GM21423 (cell line): ENCODE data around the gene NDUFS6.

ENCODE experiments used
- ATAC-seq: cut with Tn5 transposase; IDR thresholded peaks from one replicate; pipeline ENCODE4 v1.9.1; 2021; ENCODE audit warnings: mild to moderate bottlenecking, moderate library complexity; ENCODE audit not compliant: unreplicated experiment

The NDUFS6 gene

DNA sequence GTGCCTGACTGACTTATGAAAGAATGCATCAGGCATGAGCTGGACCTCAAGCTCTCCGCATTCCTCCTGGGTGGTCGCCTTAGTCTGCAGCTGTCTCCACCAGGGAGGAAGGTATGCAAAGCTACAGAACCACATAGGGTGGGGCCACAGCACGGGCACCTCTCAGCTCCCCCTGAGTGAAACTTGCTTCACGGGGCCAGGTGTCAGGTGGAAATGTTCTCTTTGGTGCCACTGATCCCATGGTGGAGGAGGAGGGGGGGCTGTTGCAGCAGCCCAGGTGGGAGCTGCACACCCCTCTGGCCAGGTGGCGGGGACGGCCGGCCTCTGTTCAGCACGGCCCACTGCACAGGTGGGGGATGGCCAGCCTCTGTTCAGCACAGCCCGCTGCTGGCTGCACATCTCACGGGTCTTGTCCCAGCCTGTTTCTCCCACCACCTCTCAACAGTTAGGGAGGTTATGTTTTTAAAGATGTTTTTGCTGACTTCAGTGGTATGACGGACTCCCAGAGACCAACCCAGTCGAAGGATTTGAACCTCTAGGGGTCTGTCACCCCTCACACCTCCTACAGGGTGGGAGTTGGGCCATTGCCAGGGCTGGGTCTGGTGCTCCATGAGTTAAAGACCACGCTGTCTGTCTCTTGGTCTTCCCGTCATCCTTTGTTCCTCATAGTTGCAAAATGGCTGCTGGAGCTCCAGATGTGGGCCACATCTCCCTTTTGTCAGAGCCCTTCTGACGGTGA is 35.9 kb upstream of the NDUFS6 start:
- no peak for ATAC-seq

DNA sequence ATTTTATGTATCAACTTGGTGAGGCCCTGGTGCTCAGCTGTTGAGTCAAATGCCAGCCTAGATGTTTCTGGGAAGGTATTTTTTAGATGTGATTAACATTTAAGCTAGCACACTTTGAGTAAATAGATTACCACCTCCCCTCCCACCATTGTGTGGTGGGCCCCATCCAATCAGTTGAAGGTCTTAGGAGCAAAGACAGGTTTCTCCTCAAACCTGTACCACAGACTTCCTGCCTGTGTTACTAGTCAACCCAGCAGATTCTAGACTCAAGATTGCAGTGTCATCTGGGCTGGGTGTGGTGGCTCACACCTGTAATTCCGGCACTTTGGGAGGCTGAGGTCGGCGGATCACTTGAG is 35.3 kb upstream of the NDUFS6 start:
- no peak for ATAC-seq

DNA sequence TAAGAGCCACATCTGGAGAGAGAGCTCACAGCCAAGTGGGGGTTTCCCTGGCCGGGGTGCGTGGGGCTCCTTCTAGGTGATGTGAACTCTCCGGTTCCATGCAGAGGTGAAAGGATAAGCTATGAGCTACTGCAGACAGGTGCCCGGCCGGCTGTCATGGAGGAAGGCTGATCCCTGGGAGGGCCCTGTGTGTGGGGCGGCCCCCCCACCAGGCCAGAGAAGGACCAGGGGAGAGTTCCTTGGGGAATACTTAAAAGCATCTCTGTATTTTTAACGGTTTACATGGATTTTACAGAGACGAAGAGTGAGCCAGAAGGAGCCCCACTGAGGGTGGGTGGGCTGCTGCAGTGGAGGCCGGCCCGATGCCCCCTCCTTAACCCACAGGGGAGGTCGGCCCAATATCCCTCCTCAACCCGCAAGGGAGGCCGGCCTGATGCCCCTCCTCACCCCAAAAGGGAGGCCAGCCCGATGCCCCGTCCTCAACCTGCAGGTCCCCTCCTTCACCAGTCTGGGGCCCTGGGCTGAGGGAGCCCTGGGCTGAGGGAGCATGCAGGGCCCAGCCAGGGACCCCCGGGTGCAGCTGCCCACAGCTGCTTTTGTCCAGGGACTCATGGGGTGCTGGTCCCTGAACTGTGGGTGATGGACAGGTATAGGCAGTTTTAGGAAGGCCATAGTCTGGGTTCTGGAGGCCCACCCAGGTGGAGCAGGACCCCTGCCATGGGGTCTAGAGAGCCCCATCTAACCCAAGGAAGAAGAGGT is 33.5 kb upstream of the NDUFS6 start:
- ATAC-seq: no peak

DNA sequence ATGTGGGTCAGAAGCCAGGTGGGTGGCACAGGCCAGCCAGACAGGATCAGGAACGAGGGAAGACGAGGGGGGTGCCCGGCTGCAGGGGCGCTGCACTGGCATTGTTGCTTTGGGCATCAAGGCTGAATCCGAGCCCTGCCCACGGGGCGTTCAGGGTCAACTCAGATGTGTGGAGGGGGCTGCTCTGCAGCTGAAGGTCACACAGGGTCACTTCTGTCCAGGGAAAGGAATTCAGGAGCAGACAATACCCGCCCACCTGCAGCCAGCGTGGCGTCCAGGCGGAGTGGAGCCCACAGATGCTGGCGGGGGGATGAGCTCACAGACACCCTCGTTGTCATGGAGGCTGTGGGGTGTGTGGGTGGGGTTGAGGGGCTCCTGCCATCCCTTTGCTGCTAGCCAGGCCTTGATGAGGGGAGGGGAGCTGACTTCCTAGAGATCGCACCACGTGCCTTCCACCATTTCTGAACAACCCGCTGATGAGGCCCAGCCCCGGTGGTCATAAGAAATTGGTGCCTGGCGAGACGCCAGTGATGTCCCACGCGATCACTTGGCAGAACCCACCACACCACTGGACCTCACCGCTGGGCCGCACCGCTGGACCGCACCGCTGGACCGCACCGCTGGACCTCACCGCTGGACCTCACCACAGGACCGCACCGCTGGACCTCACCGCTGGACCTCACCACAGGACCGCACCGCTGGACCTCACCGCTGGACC is 32.8 kb upstream of the NDUFS6 start:
- ATAC-seq: no peak

DNA sequence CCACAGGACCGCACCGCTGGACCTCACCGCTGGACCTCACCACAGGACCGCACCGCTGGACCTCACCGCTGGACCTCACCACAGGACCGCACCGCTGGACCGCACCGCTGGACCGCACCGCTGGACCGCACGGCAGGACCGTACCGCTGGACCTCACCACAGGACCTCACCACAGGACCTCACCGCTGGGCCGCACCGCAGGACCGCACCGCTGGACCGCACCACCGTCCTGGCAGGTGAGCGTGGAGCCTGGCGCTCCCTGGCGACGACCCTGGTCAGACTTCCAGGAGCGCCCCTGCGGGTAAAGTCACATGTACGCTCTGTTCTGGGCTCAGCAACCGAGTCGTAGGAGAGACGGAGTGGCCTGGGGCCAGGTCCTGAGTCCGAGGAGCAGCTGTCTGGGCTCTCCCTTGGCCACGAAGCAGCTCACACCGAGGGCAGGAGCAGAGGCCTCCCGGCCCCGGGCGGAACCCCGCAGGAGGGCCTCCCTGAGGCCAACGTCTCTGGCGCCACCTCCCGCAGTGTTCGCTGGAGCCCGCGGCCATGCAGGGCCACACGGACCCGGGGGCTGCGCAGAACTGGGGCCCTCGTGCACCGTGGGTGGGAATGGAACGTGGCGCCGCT is 32.1 kb upstream of the NDUFS6 start:
- no peak for ATAC-seq

DNA sequence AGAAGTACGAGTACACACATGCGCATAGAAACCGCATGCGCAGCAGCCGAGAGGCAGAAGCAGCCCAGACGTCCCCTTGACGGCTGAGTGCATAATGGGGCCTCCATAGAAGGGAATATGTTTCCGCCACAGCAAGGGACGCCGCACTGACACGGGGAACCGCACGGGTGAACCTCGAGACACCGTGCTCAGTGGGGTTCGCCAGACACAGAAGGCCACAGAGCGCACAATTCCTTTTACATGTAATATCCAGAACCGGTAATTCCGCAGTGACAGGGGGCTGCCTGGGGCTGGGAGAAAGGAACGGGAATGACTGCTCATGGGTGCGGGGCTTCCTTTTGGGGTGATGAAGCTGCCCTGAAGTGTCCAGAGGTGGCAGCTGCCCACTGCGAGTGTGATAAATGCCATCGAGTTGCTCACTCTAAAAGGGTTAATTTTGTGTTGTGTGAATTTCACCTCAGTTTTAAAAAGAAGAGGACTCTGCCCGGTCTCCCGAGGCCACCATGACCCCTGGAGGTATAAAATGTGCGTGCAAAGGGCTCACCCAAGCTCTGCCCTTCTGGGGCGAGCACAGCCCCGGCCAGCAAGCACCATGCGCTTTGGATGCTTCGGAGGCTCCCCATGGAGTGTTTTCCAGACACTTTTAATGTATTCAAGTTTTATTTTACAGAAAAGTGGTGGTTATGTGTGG is 31.3 kb upstream of the NDUFS6 start:
- ATAC-seq: no peak

DNA sequence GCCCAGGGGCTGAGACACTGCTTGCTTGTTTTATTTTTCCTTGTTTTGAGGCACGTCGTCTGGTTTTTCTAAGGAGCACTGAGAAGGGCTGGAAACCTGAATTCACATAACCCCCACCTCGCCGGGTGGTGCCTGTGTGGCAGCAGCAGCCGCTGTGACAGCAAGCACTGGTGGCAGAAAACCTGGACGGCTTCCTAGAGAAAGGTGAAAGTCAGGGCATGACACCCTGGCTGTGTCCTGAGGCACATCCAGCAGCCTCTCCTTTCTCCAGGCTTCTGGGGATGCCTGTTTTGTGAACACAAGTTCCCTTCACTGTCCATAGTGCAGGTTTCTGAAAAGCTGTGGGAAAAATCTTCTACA is 30.8 kb upstream of the NDUFS6 start:
- ATAC-seq: no peak

DNA sequence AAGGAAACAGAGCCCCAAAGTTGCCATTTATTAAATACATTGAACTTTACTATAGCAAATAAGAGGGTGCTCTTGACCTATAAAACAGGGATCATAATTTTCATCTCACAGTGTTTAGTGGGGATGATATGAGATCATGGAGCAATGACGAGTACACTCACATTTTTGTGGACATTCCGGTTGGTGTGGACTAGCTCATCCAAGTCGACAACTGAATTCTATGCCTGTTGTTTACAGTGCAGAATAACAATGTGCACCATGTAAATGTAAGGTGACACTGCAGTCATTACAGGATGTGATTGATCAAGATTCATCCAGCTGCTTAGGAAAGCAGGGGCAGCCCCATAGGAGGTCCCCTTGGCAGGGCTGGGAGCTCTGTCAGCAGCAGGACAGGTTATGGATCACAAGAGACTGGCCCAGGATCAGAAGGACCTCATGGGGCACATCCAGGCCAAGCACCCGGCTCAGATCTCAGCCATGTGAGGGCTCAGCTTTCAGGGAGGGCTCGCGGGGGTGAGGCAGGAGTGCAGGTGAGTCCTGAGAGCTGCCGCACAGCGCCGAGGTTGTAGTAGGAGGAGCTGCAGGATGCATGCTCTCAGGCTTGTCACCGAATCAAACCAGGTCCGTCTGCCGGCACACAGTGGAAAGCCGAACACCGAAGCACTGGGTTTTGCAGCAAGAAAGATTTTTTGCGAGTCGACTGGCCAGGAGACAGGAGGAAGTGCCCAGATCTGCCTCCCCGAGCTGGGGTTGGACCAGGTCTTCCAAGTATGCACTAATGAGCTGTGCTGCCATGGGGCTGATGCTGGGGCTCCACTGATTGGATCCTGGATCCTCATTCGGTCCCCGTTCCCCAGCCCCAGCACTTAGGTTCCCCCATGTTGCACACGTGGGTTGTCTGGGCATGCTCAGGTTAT is 29.8 kb upstream of the NDUFS6 start:
- ATAC-seq: no peak

DNA sequence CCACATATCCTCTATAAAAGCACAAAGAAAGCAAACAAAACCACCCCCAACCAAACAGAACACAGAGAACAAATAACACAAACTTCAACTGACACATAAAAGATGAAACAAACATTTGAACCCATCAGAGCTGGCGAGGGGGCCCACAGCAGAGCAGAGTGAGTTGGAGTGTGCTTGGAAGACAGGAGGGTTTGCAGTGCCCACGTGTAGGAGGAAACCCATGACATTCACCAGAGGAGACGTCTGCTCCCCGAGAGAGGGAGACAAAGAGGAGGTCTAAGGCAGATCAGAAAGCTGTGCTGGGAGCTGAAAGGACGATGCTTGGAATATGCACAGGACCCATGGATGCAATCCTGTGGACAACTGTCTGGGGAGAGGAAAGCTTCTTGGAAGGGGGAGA is 28.6 kb upstream of the NDUFS6 start:
- no peak for ATAC-seq

DNA sequence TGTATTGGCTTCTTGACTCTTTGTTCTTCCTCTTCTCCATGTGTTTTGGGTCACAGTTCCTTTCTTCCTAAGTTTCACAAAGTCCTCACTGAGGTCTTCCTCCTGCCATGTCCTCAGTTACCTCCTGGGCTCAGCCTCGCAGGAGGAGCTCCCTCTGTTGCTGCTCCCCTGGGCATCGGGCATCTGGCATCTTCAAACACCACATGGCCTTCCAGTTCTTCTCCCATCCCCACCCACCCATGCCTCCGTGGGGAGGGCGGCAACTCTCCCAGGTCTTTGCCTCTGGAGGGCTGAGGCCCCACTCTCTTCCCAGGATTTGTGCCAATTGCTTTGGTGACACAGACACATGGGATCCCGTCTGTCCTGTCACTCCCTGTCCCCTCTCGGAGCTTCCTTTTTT is 24.4 kb upstream of the NDUFS6 start:
- ATAC-seq: no peak

DNA sequence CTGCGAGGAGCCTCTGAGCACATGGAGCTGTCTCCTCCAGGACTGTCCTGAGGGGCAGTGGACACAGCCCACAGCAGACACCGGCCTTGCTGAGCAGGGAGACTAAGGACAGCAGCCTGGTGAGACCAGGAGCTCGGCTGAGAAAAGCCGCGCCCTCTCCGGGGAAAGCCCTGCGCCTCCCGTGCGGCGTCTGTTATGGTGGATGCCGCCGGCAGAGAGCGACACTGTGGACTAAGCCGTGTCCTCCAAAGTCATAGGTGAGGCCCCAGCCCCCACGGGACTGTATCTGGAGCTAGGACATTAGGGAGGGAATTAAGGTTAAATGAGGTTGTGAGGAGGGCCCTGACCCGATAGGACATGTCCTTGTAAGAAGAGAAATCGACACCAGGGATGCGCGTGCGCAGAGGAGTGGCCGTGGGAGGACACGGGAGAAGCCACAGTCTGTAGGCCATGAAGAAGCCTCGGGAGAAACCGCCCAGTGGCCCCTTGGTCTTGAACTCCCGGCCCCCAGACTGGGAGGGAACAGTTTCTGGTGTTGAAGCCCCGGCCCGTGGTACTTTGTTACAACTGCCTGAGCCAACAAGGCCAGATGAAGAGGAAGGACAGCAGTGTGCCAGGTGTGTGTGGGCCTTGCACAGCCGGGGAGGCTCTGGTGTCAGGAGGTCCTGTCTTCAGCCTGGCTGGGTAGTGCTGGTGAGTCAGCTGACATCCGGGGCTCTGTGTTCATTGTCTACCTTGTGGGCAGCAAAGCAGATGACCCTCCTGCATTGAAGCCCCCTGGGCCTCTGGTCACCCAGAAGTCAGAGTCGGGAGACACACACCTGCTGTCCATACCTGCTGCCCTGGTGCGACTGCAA is 23.7 kb upstream of the NDUFS6 start:
- no peak for ATAC-seq

DNA sequence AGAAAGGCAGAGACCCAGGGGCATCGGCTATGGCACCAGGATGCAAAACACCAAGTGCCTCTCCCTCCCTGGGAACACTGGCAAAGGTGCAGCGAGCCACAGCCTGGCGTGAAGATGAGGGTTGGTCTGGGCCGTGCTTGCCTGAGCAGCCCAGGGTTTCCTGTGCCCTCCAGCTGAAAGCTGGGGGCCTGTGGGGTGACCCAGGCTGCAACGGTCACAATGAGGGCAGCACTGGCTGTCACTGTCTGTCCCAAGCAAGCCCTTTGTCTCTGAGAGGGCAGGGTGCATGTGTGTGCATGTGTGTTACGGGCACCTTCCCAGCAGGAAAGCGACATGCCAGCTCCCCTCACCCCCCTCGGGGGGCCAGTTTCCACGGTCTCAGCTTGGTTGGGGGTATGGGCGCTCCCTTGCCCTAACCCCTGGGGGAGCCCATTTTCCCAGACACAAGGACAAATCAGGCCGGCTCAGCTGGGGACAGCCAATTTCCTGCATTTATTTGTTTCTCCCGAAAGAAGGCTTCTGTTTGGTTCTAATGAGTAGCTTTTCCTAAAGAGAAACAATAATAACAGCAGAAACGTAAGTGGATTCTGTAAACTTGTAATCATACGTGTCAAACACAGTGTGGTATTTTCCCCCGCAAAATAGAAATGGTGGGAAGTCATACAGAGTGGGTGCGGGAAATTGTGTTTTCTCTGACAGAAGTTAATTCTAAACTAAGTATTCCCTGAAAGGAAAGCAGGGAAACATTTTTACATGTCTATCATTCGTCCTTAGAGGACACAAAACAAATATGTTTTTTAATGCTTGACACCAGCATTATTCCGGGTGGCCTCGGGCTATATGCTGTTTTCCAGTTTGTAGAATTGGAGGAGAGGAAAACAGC is 22.8 kb upstream of the NDUFS6 start:
- no peak for ATAC-seq

DNA sequence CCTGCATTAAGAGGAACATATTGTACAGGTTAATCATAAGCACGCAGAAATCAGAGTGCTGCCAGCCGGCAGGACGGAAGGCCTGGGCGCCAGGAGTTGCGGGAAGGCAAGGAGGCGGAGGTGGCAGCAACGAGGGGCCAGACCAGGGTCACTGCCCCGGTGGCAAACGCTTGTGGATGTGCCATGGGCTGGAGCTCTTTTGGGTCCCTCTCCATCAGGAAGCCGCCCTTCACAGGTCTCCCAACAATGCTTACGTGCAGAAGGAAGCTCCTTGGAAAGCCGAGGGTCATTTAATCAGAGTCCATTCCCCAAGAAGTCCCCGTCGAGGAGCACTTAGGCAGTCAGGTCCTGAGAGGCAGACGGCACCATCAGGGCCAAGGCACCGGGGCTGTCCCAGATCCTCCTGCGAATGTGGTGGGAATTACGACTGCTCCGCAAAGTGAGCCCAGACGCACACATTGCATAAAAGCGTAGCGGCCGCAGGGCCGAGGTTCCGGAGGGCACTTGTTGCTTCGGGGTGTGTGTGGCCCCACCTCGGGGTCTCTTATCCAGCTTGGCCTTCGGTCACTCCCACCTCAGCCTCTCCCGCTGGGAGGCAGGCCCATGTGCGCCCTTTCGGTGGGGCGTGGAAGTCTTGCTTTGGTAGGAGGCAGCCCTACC is 22.1 kb upstream of the NDUFS6 start:
- no peak for ATAC-seq

DNA sequence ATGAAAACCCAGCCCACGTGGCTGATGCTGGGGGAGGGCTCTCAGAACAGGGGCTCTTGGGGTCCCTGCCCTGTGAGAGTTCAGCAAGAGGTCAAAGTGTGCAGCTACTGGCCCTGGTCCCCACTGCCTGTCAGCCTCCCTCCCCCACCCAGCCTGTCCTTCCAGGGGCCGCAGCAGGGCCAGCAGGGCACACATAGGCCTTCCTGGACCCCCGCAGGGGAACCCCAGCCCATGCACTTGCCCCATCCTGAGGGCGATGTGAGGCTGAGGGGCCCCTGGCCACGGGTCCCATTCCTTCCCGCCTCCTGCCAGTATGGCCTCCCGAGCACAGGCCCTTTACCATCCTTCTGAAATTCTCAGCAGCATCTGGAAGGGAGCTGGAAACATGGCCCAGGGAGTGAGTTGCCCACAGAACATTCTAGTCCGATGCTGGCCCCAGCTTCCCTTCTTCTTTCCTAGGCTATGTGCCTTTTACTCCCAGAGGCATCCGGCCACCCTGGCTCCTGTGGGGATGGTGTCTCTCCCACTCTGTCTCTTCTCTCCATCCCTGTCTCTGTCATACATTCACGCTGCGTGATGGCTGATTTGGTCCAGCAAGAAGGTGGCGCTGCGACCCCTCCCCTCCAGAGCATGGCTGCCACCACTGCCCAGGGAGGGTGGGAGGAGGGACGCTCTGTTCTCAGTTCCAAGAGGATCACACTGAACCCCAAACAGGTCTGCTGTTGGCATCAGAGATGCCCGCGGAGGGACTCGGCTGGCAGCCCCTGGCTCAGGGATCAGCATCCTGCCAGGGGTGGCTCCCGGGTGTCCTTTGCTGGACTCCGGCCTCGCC is 21.2 kb upstream of the NDUFS6 start:
- no peak for ATAC-seq

DNA sequence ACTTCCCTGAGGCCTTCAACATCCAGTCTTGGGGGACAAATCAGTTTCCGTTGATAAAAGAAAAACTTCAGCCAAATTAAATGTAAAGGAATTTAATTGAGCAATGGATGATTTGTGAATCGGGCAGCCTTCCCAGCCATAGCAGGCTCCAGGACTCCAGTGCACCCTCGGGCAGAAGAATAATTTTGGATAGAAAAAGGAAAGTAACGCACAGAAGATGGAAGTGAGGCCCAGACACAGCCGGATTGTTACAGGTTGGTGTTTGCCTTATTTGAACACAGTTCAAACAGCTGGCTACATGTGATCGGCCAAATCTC is 20.6 kb upstream of the NDUFS6 start:
- ATAC-seq: no peak

DNA sequence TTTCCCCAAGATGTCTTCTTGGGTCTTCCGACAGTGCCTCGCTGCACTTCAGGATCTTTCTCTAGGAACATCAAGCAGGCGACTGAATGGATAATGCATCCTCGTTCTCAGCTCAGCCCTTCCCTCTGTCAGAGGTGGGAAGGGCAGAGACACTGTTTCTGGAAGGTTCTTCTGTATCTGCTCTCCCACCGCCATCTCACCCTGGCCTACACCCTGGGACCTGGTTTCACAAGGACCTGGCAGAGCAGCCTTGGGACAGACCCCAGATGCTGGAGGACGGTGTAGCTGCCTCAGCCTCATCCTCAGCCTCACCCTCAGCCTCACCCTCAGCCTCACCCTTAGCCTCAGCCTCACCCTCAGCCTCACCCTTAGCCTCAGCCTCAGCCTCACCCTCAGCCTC is 20.1 kb upstream of the NDUFS6 start:
- ATAC-seq: no peak
